ENCODE data around the gene CRIP2. TPM values are rescaled to one million over a fixed set of nuclear protein-coding genes. Genes with fewer than 3 reads are reported as not detected.

CRIP2 gene
- total and polyA plus RNA-seq, 4 donors, result 267 to 698 (median 392) TPM

- no peaks in the 10 kb centered on the region for H3K36me3 ChIP-seq (ENCODE audit: control insufficient read depth in 1 of 2, insufficient read depth in 2 of 2, low read length in 1 of 2)
- DNase-seq (peak; percentile 87 to 94), ATAC-seq (ENCODE audit: low FRiP score) (peak; percentile 89)
- 3% methylated on average over 58 to 67 of the region's 67 CpGs for WGBS, 2 donors
- no peaks in the 10 kb centered on the region for H3K4me1 ChIP-seq (ENCODE audit: control insufficient read depth in 1 of 2, insufficient read depth in 2 of 2, low read length in 2 of 2)
- no peak overlapping the region for H3K27ac ChIP-seq (ENCODE audit: low read depth in 1 of 2, low read length in 2 of 2)
- intact Hi-C loops (cut with DNase I), result loop anchor here (1.0 to 10.0 kb wide), 5 partner anchors 36 to 323 kb away; partner anchors contain the start of gene TEDC1 (in 1 of the 2)
- H3K9me3 ChIP-seq (ENCODE audit: control insufficient read depth, low read length), result no peaks in the 10 kb centered on the region
- H3K27me3 ChIP-seq (ENCODE audit: control insufficient read depth in 1 of 2, insufficient read depth in 2 of 2, low read length in 1 of 2), result no peaks in the 10 kb centered on the region
- H3K4me3 ChIP-seq (ENCODE audit: low read length in 2 of 2), result peak overlapping the region; percentile 11 to 49
These were observed 53.4 kb downstream of the CRIP2 start for GRCh38 chr14:105527826-105528585.

DNA sequence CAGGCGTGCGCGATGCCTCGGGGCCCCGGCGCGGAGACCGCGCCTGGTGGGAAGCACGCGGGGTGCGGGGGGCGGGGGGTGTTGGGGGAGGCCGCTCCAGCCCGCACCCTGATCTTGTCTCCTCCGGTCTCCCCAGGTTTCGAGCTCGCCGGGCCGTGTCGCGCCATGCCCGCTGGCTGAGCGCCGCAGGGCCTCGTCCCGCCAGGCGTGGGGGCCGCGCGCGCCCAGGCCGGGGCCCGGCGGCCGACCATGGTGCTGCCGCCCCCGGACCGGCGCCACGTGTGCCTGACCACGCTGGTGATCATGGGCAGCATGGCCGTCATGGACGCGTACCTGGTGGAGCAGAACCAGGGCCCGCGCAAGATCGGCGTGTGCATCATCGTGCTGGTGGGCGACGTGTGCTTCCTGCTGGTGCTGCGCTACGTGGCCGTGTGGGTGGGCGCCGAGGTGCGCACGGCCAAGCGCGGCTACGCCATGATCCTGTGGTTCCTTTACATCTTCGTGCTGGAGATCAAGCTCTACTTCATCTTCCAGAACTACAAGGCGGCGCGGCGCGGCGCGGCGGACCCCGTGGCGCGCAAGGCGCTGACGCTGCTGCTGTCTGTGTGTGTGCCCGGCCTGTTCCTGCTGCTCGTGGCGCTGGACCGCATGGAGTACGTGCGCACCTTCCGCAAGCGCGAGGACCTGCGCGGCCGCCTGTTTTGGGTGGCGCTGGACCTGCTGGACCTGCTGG lies 54.1 kb downstream of the CRIP2 start:
- DNase-seq (no peak), ATAC-seq (ENCODE audit: low FRiP score) (no peak)
- H3K9me3 ChIP-seq (ENCODE audit: control insufficient read depth, low read length), result no peaks in the 10 kb centered on the region
- no peaks in the 10 kb centered on the region for H3K36me3 ChIP-seq (ENCODE audit: control insufficient read depth in 1 of 2, insufficient read depth in 2 of 2, low read length in 1 of 2)
- 25 to 28% methylated on average over 71 to 89 of the region's 89 CpGs for WGBS, 2 donors
- no peaks in the 10 kb centered on the region for H3K27me3 ChIP-seq (ENCODE audit: control insufficient read depth in 1 of 2, insufficient read depth in 2 of 2, low read length in 1 of 2)
- intact Hi-C loops (cut with DNase I), result loop anchor here (1.0 to 10.0 kb wide), 5 partner anchors 36 to 324 kb away; partner anchors contain the start of gene TEDC1 (in 1 of the 2)
- H3K4me3 ChIP-seq (ENCODE audit: low read length in 2 of 2), result no peak overlapping the region
- H3K27ac ChIP-seq (ENCODE audit: low read depth in 1 of 2, low read length in 2 of 2), result no peak overlapping the region
- no peaks in the 10 kb centered on the region for H3K4me1 ChIP-seq (ENCODE audit: control insufficient read depth in 1 of 2, insufficient read depth in 2 of 2, low read length in 2 of 2)

- Histone ChIP-seq H3K9me3 (ENCODE audit: control insufficient read depth, low read length) (no peaks in the 10 kb centered on the region), H3K4me1 (ENCODE audit: control insufficient read depth in 1 of 2, insufficient read depth in 2 of 2, low read length in 2 of 2) (no peaks in the 10 kb centered on the region), H3K27ac (ENCODE audit: low read depth in 1 of 2, low read length in 2 of 2) (no peak overlapping the region), H3K36me3 (ENCODE audit: control insufficient read depth in 1 of 2, insufficient read depth in 2 of 2, low read length in 1 of 2) (no peaks in the 10 kb centered on the region), H3K4me3 (ENCODE audit: low read length in 2 of 2) (no peak overlapping the region), H3K27me3 (ENCODE audit: control insufficient read depth in 1 of 2, insufficient read depth in 2 of 2, low read length in 1 of 2) (no peaks in the 10 kb centered on the region)
- 61 to 67% methylated on average over 24 of the region's 24 CpGs for WGBS, 2 donors
- intact Hi-C loops (cut with DNase I), result loop anchor here (5.0 to 10.0 kb wide), 4 partner anchors 37 to 324 kb away; partner anchors contain the start of gene TEDC1 (in 1 of the 2)
- ATAC-seq (ENCODE audit: low FRiP score) (no peak), DNase-seq (peak in 1 of 2 donors; percentile 75)
These were observed 54.6 kb downstream of the CRIP2 start for GRCh38 chr14:105529319-105529568.

Other genes with a start within 250 kb of the CRIP2 start
- 10 to 100 TPM; 39.1 to 40.4 TPM for gene BTBD6, start 226.3 kb upstream of the CRIP2 start, total RNA-seq
- 10 to 100 TPM; 45.2 to 99.4 TPM for gene BTBD6, start 226.3 kb upstream of the CRIP2 start, polyA plus RNA-seq
- 10 to 100 TPM; 25.2 to 44.3 TPM for gene BRF1, start 173.8 kb upstream of the CRIP2 start, total RNA-seq
- 10 to 100 TPM in 1 of 2 donors, 1 to 10 TPM in 1; 7.1 to 34.1 TPM for gene BRF1, start 173.8 kb upstream of the CRIP2 start, polyA plus RNA-seq
- gene PACS2, start 160.1 kb upstream of the CRIP2 start, total RNA-seq, result 10 to 100 TPM; 71.3 to 98.5 TPM
- gene PACS2, start 160.1 kb upstream of the CRIP2 start, polyA plus RNA-seq, result 100 to 1,000 TPM in 1 of 2 donors, 10 to 100 TPM in 1; 17.2 to 140 TPM
- 1 to 10 TPM; 1.2 to 2.1 TPM for gene TEX22, start 76.3 kb upstream of the CRIP2 start, total RNA-seq
- under 1 TPM; 0.18 to 0.38 TPM for gene TEX22, start 76.3 kb upstream of the CRIP2 start, polyA plus RNA-seq
- 100 to 1,000 TPM in 1 of 2 donors, 10 to 100 TPM in 1; 71.5 to 111 TPM for gene MTA1, start 55.0 kb upstream of the CRIP2 start, total RNA-seq
- gene MTA1, start 55.0 kb upstream of the CRIP2 start, polyA plus RNA-seq, result 10 to 100 TPM; 16.9 to 85.4 TPM
- 100 to 1,000 TPM; 229 to 236 TPM for gene CRIP1, start 12.1 kb downstream of the CRIP2 start, total RNA-seq
- 1,000 to 10,000 TPM in 1 of 2 donors, 100 to 1,000 TPM in 1; 740 to 1,123 TPM for gene CRIP1, start 12.1 kb downstream of the CRIP2 start, polyA plus RNA-seq
- gene TEDC1, start 16.4 kb downstream of the CRIP2 start, total RNA-seq, result 10 to 100 TPM in 1 of 2 donors, 1 to 10 TPM in 1; 8.6 to 30.5 TPM
- 10 to 100 TPM in 1 of 2 donors, 1 to 10 TPM in 1; 9.6 to 33.8 TPM for gene TEDC1, start 16.4 kb downstream of the CRIP2 start, polyA plus RNA-seq
- 1 to 10 TPM; 1.9 to 7.5 TPM for gene TMEM121, start 51.8 kb downstream of the CRIP2 start, total RNA-seq
- 1 to 10 TPM in 1 of 2 donors, under 1 TPM in 1; 0.75 to 4.2 TPM for gene TMEM121, start 51.8 kb downstream of the CRIP2 start, polyA plus RNA-seq

All from aorta (tissue), 5 donors.